Erythroblast (primary cell): ENCODE measurements around the gene SGIP1.

Experiments
- GATA1 ChIP-seq: IDR thresholded peaks from 2 replicates; pipeline ENCODE4 v1.6.1; 2011; ENCODE audit warnings: low read depth, mild to moderate bottlenecking, control low read depth, low read length, moderate library complexity
- POLR2A ChIP-seq: IDR thresholded peaks from 2 replicates; pipeline ENCODE4 v1.6.1; 2011; ENCODE audit warnings: mild to moderate bottlenecking, low read length

DNA sequence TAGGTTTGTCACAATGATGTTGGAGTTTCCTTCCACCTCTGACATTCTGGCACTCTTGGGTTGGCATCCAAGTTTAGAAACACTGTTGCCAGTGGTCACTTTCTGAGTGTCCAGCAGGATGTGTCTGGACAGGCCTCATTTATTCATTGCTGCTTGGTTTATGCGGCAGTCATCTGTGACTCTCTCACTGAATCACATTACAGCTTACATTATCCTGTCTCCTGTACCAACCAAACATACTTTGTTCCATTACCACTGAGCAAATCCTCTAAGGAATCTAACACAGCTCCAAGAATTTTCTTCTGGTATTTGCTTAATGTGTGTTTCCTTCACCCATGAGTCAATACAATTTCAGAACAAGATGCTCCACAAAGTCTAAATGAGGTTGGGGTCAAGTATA lies 19.9 kb downstream of the SGIP1 start:
- TF ChIP-seq POLR2A (no peak), GATA1 (no peak)
